HL-60 (cell line): Measurements from ENCODE around the gene DHX35.

Experiments
- CTCF ChIP-seq: IDR thresholded peaks from one replicate; pipeline ENCODE4 v1.5.1; 2011; ENCODE audit warnings: low read length, control low read depth, inconsistent platforms; ENCODE audit not compliant: insufficient read depth
- GABPA ChIP-seq: IDR thresholded peaks from 2 replicates; pipeline ENCODE4 v1.6.1; 2012; ENCODE audit warnings: low read depth
- POLR2AphosphoS5 ChIP-seq: IDR thresholded peaks from 2 replicates; pipeline ENCODE4 v1.6.1; 2012; ENCODE audit warnings: low read depth
- REST ChIP-seq: IDR thresholded peaks from 2 replicates; pipeline ENCODE4 v1.6.1; 2012; ENCODE audit warnings: low read depth; ENCODE audit not compliant: insufficient replicate concordance
- SPI1 ChIP-seq: IDR thresholded peaks from 2 replicates; pipeline ENCODE4 v1.6.1; 2012; ENCODE audit warnings: low read depth, mild to moderate bottlenecking, borderline replicate concordance

DNA sequence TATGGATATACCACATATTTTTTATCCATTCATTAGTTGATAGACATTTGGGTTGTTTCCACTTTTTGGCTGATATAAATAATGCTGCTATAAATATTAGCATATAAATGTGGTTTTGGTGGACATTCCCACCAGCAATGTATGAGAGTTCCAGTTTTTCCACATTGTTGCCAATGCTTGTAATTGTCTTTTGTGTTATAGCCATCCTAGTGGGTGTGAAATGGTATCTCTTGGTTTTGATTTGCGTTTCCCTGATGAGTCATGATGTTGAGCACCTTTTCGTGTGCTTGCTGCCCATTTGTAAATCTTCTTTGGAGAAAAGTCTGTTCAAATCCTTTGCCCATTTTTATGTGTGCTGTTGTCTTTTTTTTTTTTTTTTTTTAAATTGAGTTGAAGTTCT is 54.4 kb downstream of the DHX35 start:
- TF ChIP-seq CTCF, result no peak
- no peak for TF ChIP-seq GABPA
- TF ChIP-seq POLR2AphosphoS5, result no peak
- TF ChIP-seq REST, result no peak
- no peak for TF ChIP-seq SPI1
